Kidney (tissue), 14 donors: ENCODE data around the gene CRADD. TPM values are rescaled to one million over a fixed set of nuclear protein-coding genes. Genes with fewer than 3 reads are reported as not detected.

ENCODE experiments used
- DNase-seq, 5 donors: peaks; one replicate each; pipeline ENCODE4 v3.0.0-alpha.2; 2013 to 2020
- FAIRE-seq: peaks from 2 replicates; lab custom pipeline; 2012; peaks lifted over from hg19 to GRCh38; lab: Jason Lieb, UNC
- H3K27ac ChIP-seq, 2 donors: one replicate each; pipeline ENCODE4 v1.7.0; 2013; ENCODE audit warnings: low read depth in 2 of 2, low read length in 2 of 2, inconsistent platforms in 1 of 2
- H3K27me3 ChIP-seq: one replicate; pipeline ENCODE4 v1.7.1; 2013; ENCODE audit warnings: low read length, inconsistent platforms; ENCODE audit not compliant: control insufficient read depth, insufficient read depth
- H3K36me3 ChIP-seq, 3 donors: one replicate each; pipeline versions ENCODE4 v1.7.0 to v1.7.1; 2013; ENCODE audit warnings: low read length in 3 of 3, control low read depth in 1 of 3, inconsistent platforms in 1 of 3; ENCODE audit not compliant: insufficient read depth in 3 of 3, control insufficient read depth in 2 of 3
- H3K4me1 ChIP-seq, 3 donors: one replicate each; pipeline versions ENCODE4 v1.7.0 to v1.7.1; 2013; ENCODE audit warnings: low read length in 3 of 3, inconsistent platforms in 1 of 3, low read depth in 1 of 3; ENCODE audit not compliant: control insufficient read depth in 2 of 3, insufficient read depth in 2 of 3
- H3K4me3 ChIP-seq, 3 donors: one replicate each; pipeline versions ENCODE4 v1.7.0 to v1.8.1; 2013; ENCODE audit warnings: low read length in 3 of 3, control low read depth in 1 of 3, inconsistent platforms in 1 of 3
- H3K9ac ChIP-seq, 3 donors: one replicate each; pipeline versions ENCODE4 v1.7.0 to v1.7.1; 2013; ENCODE audit warnings: low read length in 3 of 3, control low read depth in 1 of 3, inconsistent platforms in 1 of 3
- H3K9me3 ChIP-seq, 3 donors: one replicate each; pipeline versions ENCODE4 v1.7.0 to v1.7.1; 2013; ENCODE audit warnings: low read length in 3 of 3, control low read depth in 1 of 3, inconsistent platforms in 1 of 3; ENCODE audit not compliant: control insufficient read depth in 2 of 3, insufficient read depth in 1 of 3
- intact Hi-C: fragments of 100-400 bp; cut with DNase I; formaldehyde crosslinking; loops from one replicate; pipeline ENCODE4 v1.11.1; 2022
- polyA plus RNA-seq: library from polyadenylated mRNA; stranded (reverse); fragments of 350-450 nt; fragmentation: Illumina TruSeq; extraction: RNeasy Lipid Tissue Mini Kit (QIAGEN cat#74804); gene quantifications from one replicate; pipeline ENCODE4 v1.2.3, GENCODE V29; 2014; ENCODE audit warnings: low read depth, low replicate concordance; ENCODE audit not compliant: insufficient read depth
- total RNA-seq: library from RNA; stranded (reverse); fragmentation: NEBNext Ultra II Directional; extraction: Animal tissue kit (Norgen Biotek cat#: 25700); gene quantifications from one replicate; pipeline ENCODE4 v1.2.1, GENCODE V29; 2021
- TF ChIP-seq, protein P1 (sequence below): IDR thresholded peaks from 3 replicates; pipeline ENCODE4 v1.5.1; 2012; ENCODE audit warnings: mild to moderate bottlenecking, moderate library complexity, borderline replicate concordance; ENCODE audit not compliant: insufficient read depth; ENCODE audit errors: extremely low read depth
- donor health status: control.
- donor health status: control.
- donor health status: control.
- donor health status: control.
- donor health status: control.
- donor health status: DM: yes; HTN: yes; CAD: no.
- donor health status: Normal renal cell carcinoma (clear cell type).

CRADD gene
- total and polyA plus RNA-seq, 2 donors from 2014 or later, result 19.1 to 28.8 TPM

DNA sequence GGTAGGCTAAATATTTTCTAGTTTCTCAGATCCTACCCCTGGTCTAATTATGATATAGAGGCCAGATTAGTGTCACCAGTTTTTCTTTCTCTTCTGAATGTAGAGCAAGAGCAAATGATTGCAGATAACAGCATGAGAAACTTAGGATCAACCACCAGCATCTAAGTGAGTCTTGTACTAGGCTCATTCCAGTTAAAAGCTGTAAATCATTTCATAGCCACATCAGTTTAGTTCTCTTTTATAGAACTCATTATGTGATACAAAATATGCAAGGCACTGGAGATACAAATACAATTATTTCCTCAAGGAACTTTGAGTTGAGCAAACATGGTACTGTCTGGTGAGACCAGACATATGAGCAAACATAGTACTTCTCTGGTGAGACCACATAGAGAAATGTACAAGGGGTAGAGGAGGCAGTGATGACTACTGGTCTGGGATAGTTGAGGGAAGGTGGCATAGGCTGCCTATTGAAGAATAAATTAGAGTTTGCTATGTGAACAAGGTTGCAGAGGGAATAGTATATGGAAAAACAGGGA lies 59.5 kb downstream of the CRADD start:
- DNase-seq (no peak), FAIRE-seq (no peak)
- Histone ChIP-seq H3K4me1 (peaks cover 1 to 25% (median 4%) of the 10 kb centered on the region in 3 donors), H3K9me3 (no peaks in the 10 kb centered on the region), H3K9ac (no peak overlapping the region), H3K36me3 (no peaks in the 10 kb centered on the region), H3K4me3 (no peak overlapping the region), H3K27me3 (no peaks in the 10 kb centered on the region), H3K27ac (no peak overlapping the region)
- intact Hi-C loops, result no loop called here
- TF ChIP-seq, protein P1, sequence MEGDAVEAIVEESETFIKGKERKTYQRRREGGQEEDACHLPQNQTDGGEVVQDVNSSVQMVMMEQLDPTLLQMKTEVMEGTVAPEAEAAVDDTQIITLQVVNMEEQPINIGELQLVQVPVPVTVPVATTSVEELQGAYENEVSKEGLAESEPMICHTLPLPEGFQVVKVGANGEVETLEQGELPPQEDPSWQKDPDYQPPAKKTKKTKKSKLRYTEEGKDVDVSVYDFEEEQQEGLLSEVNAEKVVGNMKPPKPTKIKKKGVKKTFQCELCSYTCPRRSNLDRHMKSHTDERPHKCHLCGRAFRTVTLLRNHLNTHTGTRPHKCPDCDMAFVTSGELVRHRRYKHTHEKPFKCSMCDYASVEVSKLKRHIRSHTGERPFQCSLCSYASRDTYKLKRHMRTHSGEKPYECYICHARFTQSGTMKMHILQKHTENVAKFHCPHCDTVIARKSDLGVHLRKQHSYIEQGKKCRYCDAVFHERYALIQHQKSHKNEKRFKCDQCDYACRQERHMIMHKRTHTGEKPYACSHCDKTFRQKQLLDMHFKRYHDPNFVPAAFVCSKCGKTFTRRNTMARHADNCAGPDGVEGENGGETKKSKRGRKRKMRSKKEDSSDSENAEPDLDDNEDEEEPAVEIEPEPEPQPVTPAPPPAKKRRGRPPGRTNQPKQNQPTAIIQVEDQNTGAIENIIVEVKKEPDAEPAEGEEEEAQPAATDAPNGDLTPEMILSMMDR, result no peak

DNA sequence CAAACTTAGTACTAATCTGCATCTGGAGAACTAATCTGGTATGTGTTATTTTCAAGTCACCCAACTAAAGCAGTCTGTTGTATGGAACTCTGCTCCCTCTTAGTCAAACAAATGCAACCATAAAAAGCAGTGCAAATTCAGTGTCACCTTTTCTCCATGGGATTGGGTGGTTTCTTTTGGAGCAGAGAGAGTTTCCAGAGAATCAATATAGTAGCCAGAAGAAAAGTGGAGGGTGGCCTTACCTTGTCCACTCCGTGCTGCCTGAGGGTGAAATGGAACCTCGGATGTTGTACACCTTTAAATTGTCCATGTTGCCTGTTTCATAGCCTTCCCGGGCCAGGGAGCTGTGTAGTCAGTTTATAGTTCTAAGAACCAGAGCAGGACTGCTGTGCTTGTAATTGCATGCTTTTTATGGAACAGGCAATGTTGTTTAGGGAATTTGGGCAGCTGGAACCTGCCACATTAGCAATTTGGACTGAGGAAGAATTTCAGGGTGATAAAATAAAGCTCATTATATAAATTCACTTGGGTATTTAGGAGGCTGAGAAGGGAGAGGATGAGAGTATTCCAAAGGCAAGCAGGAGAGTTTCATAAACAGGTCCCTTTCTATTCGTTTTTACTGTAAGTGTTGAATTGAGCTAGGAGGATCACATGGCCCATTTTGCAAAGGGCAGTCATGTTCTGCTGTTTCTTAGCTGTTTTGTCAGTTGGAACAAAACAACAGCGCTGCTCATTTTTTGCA lies 60.5 kb downstream of the CRADD start:
- Histone ChIP-seq H3K4me1 (peaks cover 2 to 26% (median 4%) of the 10 kb centered on the region in 3 donors), H3K36me3 (no peaks in the 10 kb centered on the region), H3K27me3 (no peaks in the 10 kb centered on the region), H3K9ac (peak overlapping the region in 1 of 3 donors; percentile 46), H3K9me3 (no peaks in the 10 kb centered on the region), H3K27ac (peak overlapping the region; percentile 72), H3K4me3 (no peak overlapping the region)
- no peak for DNase-seq
- TF ChIP-seq, protein P1, result no peak
- intact Hi-C loops, result no loop called here
- FAIRE-seq, result no peak

DNA sequence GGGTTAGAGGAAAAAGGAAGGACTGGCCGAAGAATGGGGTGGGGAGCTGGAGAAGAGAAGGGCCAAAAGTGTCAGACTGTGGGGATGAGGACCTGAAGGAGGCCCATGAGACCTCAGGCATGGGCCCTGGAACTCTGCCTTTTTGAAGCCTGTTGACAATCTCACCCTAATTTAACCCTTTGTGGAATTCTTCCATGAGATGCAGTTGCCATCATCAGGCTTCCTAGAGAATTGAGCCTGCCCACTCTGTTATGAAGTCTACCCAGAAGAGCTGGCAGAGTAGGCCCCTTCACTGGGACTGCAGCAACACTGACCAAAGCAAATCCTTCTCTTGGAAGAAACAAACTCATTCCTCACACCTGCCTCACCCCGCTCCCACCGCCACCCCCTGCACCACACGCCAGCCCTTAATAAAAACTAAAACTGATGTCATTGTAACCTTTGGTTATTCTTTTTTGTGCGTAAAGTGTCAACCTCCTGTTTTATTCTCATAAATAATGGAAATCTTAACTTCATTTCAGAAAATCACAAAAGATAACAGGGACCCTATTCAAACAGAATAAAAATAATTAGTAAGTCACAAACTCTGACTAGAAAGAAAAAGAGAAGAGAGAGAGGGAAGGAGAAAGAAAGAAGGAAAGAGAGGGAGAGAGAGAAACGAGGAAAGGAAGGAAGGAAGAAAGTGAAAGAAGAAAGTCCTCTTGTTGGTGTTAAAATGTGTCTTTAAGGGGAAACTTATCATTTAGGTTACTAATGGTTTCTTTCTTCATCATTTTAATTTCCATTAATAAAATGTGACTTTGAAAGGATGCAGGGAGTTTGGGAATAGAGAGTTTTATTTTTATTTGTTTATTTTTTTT lies 61.3 kb downstream of the CRADD start:
- intact Hi-C loops, result no loop called here
- FAIRE-seq (no peak), DNase-seq (no peak)
- TF ChIP-seq, protein P1, result no peak
- H3K27ac ChIP-seq, result peak overlapping the region; percentile 72
- H3K4me3 ChIP-seq, result peak overlapping the region in 2 of 3 donors; percentile 23 to 36
- peak overlapping the region in 1 of 3 donors; percentile 46 for H3K9ac ChIP-seq
- H3K9me3 ChIP-seq, result no peaks in the 10 kb centered on the region
- no peaks in the 10 kb centered on the region for H3K36me3 ChIP-seq
- H3K27me3 ChIP-seq, result no peaks in the 10 kb centered on the region
- H3K4me1 ChIP-seq, result peaks cover 2 to 30% (median 8%) of the 10 kb centered on the region in 3 donors
